Measurements from ENCODE around the gene TBX10.

The TBX10 gene

GRCh38 chr11:67634366-67635230 is 5.0 kb downstream of the TBX10 start:
- POLR2A ChIA-PET (ENCODE audit: low non-redundant PET): no interaction called here
- TF ChIP-seq CTCF (conservative IDR thresholded peaks at IDR 0.05; ENCODE audit: low read depth): no peak
- H3K27ac ChIP-seq: no peak overlapping the region
- CTCF ChIA-PET: no interaction called here
- DNase-seq (ENCODE audit: low spot score): no peak

- DNase-seq (ENCODE audit: low spot score): no peak
- CTCF ChIA-PET: interaction anchor here (0.6 kb wide), 2 partner anchors 12 to 93 kb away, joined by 3 to 5 read pairs; no protein-coding TSS in a partner anchor
- TF ChIP-seq CTCF (conservative IDR thresholded peaks at IDR 0.05; ENCODE audit: low read depth): no peak
These were observed 5.7 kb downstream of the TBX10 start for GRCh38 chr11:67633758-67634365.

GRCh38 chr11:67632982-67633755 is 6.4 kb downstream of the TBX10 start:
- ChIA-PET CTCF (interaction anchor here (0.6 kb wide), 3 partner anchors 12 to 287 kb away, joined by 3 to 5 read pairs (median 3); no protein-coding TSS in a partner anchor), POLR2A (ENCODE audit: low non-redundant PET) (no interaction called here)
- DNase-seq (ENCODE audit: low spot score): no peak
- no peak for TF ChIP-seq CTCF (conservative IDR thresholded peaks at IDR 0.05; ENCODE audit: low read depth)
- H3K27ac ChIP-seq: 0 out of 2 replicates have a peak overlapping the region, but pooled peaks have one; percentile 88

More at GRCh38 chr11:67633758-67634365, 5.7 kb downstream of the TBX10 start:
- H3K27ac ChIP-seq: no peak overlapping the region
- POLR2A ChIA-PET (ENCODE audit: low non-redundant PET): no interaction called here

- DNase-seq (ENCODE audit: low spot score): no peak
- TF ChIP-seq CTCF (conservative IDR thresholded peaks at IDR 0.05; ENCODE audit: low read depth): no peak
- H3K27ac ChIP-seq: peak overlapping the region; percentile 88; the same call in 1 of the 2 replicates
- ChIA-PET POLR2A (ENCODE audit: low non-redundant PET) (interaction anchor here (1.1 kb wide), 1 partner anchor 24 kb away, joined by 5 read pairs; no protein-coding TSS in a partner anchor), CTCF (interaction anchor here (0.6 to 0.9 kb wide), 2 partner anchors 31 to 286 kb away, joined by 3 read pairs; no protein-coding TSS in a partner anchor)
These were observed 7.2 kb downstream of the TBX10 start for GRCh38 chr11:67632175-67632981.

GRCh38 chr11:67631853-67632174 is 7.7 kb downstream of the TBX10 start:
- no peak for DNase-seq (ENCODE audit: low spot score)
- peak overlapping the region; percentile 88; the same call in 1 of the 2 replicates for H3K27ac ChIP-seq
- ChIA-PET CTCF (interaction anchor here (0.9 kb wide), 1 partner anchor 31 kb away, joined by 3 read pairs; no protein-coding TSS in a partner anchor), POLR2A (ENCODE audit: low non-redundant PET) (interaction anchor here (1.1 kb wide), 1 partner anchor 24 kb away, joined by 5 read pairs; no protein-coding TSS in a partner anchor)
- TF ChIP-seq CTCF (conservative IDR thresholded peaks at IDR 0.05; ENCODE audit: low read depth): no peak

Measured in RWPE1 (cell line).